ENCODE results near the gene LRRC2.
"Not testable (repeated sequence)": the region's sequence is repeated elsewhere in the genome, so short reads cannot be mapped to it uniquely, and the experiment has no call there.

Gene LRRC2

GRCh38 chr3:46549989-46550388 lies 16.1 kb downstream of the LRRC2 start:
- DNase-seq, result no peak

DNA sequence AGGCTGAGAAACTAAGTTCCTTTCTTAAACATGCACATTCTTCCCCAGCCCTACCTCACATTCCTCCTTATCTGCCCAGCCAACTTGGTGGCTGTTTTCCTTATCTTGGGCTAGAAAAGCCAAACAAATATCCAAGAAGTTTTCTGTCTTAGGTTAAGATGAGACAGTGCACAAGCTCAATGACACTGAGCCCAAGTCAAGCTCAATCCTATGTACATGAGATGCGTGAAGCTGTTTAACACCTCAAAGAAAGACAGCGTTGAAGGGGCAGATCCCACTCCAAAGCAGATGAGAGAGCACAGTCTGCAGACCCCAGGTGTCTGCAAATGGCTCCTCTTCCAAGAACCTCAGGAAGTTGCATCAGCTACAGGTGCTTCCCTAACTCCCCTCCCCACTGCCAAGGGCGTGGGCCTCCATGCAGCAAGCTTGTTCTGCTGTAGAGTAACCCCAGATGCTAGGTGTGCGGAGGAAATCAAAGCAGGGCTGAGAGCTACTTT lies 16.6 kb downstream of the LRRC2 start:
- no peak for DNase-seq

DNA sequence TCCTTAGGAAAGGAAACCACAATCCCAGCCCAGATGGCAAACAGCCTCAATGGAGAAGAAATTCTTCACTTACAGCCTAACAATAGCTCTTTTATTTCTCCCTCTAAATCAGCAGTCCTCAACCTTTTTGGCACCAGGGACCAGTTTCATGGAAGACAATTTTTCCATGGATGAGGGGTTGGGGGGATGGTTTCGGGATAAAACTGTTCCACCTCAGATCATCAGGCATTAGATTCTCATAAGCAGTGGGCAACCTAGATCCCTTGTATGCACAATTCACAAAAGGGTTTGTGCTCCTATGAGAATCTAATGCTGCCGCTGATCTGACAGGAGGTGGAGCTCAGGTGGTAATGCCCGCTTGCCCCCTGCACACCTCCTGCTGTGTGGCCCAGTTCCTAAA lies 17.5 kb downstream of the LRRC2 start:
- not testable (repeated sequence) for DNase-seq

DNA sequence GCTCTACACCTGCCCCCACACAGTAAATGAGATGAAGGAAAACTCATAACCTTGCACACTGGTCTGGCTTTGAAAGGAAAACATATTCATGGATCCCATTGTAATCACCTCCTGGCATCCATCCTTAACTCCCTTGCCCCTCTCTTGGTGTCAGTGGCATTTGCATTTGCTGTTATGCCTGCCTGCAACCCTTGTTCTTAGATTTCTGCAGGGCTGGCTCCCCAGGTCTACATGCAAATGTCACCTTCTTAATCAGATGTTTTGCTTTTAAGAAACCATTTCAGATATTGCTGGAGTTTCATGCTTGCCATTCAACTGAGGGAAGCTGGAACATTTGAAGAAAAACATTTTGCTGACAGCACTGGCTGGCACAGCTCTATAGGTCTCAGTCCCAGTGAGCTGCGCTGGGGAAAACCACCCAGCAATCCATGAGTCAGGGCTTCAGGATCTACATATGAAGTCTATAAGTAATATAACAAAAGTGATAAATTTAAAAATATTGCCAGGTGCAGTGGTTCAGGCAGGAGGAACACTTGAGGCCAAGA lies 19.1 kb downstream of the LRRC2 start:
- no peak for DNase-seq

- DNase-seq, result no peak
These were observed 20.1 kb downstream of the LRRC2 start for GRCh38 chr3:46545818-46546630.

DNA sequence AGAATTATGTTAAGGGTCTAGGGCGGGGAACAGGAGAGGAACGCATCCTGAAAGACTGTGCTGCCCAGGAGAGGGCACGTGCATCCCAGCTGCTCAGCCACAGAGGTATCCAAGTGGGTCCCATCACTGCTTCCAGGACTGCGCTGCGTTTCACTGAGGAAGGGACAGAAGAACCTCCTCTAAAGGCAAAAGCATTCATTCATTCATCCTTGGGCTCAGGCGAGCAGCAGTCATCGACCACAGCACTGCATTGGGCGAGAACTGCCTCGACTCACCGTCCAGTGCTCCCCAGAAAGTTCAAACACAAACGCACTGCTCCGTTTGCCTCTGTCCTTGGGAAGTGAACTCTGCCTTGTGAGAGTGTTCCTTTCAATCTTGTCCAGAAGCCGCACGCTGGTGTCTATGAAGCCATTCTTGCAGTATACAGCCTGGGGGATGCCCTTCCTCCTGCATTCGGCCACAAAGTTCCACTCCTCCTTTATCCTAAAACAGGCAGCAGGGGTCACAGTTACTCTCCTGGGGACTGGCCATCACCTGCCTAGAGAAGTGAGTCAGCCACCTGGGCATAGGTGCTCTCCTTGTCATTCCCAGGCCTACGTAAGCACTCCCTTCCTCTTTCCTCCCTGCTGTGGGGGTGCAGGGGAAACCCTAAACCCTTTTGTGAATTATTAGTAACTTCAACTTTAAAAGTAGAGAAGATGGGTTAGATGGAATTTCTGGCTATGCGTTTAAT lies 21.2 kb downstream of the LRRC2 start:
- no peak for DNase-seq

GRCh38 chr3:46542801-46543201 lies 23.3 kb downstream of the LRRC2 start:
- no peak for DNase-seq

- DNase-seq, result no peak
These were observed 23.8 kb downstream of the LRRC2 start for GRCh38 chr3:46542344-46542743.

GRCh38 chr3:46541835-46542234 lies 24.3 kb downstream of the LRRC2 start:
- DNase-seq, result no peak

GRCh38 chr3:46540550-46540949 lies 25.6 kb downstream of the LRRC2 start:
- no peak for DNase-seq

- DNase-seq, result no peak
These were observed 26.6 kb downstream of the LRRC2 start for GRCh38 chr3:46539443-46540005.

- peak; percentile 59 for DNase-seq
These were observed 27.2 kb downstream of the LRRC2 start for GRCh38 chr3:46538803-46539442.

GRCh38 chr3:46538425-46538802 lies 27.7 kb downstream of the LRRC2 start:
- DNase-seq, result not testable (repeated sequence)

- no peak for DNase-seq
These were observed 28.3 kb downstream of the LRRC2 start for GRCh38 chr3:46537779-46538178.

GRCh38 chr3:46537316-46537715 lies 28.8 kb downstream of the LRRC2 start:
- DNase-seq, result no peak

- DNase-seq, result no peak
These were observed 29.3 kb downstream of the LRRC2 start for GRCh38 chr3:46536758-46537157.

GRCh38 chr3:46535746-46536145 lies 30.4 kb downstream of the LRRC2 start:
- DNase-seq, result no peak

DNA sequence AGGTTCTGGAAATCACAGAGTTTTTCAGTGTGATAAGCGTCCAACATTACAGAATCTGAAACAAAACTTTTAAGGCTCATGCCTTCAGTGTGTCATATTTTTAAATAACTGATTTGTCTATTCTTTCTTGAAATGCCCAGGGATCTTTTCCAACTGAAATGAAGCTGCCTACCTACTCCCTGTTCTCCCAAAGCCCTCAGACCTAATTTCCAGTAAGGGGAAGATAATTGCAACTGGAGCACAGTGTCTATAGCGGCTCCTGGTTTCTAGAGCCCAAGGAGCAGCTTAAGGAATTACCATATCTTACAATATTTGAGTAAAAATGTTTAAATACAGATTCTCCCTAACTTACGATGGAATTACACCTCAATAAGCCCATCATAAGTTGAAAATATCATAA lies 33.0 kb downstream of the LRRC2 start:
- no peak for DNase-seq

DNA sequence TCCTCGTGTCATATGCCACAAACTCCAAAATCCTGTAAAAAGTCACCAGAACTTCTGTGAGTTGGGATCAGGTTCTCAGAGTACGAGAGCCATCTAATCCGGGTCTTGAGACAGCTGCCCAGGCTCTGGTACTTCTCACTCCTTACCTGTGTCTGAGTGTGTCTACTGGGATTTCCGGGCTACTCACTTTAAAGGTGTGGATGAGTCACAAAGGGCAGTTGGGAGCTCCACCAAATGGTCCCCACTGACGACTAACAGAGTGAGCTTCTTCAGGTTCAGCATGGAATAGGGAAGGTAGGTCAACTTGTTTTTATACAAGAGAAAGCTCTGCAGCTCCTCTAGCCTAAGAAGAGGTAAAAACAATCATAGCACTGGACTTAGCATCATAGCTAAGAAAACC lies 38.9 kb downstream of the LRRC2 start:
- DNase-seq, result no peak

GRCh38 chr3:46524832-46525231 lies 41.3 kb downstream of the LRRC2 start:
- no peak for DNase-seq

GRCh38 chr3:46524008-46524407 lies 42.1 kb downstream of the LRRC2 start:
- DNase-seq, result no peak

DNA sequence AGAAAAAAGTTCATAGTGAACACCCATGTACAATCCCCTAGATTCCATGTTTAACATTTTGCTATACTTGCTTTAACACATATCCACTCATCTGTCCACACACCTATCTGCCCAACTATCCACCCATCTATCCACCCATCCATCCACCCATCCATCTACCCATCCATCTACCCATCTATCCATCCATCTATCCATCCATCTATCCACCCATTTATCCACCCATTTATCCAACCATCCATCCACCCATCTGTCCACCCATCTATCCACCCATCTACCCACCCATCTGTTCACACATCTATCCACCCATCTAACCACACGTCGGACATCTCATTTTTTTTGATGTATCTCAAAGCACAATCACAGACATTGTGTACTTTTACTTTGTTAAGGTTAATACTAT lies 42.5 kb downstream of the LRRC2 start:
- no peak for DNase-seq

- DNase-seq, result not testable (repeated sequence)
These were observed 43.9 kb downstream of the LRRC2 start for GRCh38 chr3:46522201-46522600.
